D721Med (cell line): ENCODE results near the gene IKBKE.

Source experiments
- DNase-seq: peaks from one replicate; pipeline ENCODE4 v3.0.0; 2011; ENCODE audit warnings: low spot score; ENCODE audit not compliant: insufficient read length
- FAIRE-seq: peaks from 2 replicates; lab custom pipeline; 2011; peaks lifted over from hg19 to GRCh38; lab: Jason Lieb, UNC
- TF ChIP-seq, protein P1 (sequence below): IDR thresholded peaks from 2 replicates; pipeline ENCODE4 v1.5.1; 2012; ENCODE audit warnings: mild to moderate bottlenecking, control low read depth; ENCODE audit not compliant: insufficient read depth; ENCODE audit errors: missing control alignments

IKBKE gene

DNA sequence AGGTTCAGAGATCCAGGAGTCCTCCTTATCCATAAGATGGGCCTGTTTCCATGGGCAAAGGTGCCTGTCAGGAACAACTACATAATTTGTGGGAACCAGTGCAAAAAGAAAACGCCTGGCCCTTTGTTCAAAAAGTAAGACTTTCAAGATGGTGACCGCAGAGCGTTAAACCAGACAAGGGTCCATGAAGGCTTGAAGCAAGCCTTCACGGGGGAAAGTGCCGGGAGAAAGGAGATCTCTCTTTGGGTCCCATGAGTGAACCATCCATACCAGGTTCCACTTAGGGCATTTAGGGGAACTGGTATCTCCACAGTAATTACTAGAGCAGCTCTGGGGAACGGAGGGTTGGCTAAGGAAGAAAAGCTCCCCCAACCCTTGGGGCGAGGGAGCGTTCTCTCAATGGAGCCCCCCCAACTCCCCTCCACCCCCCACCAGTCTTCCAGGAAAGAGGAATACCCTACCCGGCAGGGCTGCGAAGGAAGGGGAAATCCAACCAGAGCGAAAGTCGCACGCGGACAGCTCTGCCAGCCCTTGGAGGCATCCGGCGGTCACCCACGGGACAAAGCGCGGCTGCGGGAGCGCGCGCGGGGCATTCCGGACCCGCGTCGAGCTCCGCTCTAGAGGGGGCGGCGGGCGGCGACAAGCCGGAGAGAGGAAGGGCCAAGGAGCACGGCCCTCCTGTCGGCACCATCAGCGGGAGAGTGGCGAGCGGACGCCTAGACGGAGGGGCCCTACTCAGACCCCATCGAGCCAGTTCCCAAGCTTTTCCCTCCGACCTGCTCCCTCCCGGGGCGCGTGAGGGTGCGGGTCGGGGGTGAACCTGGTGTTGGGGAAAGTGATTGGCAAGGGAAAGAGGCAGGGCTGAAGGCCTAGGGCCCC lies 36.4 kb downstream of the IKBKE start:
- no peak for FAIRE-seq
- TF ChIP-seq, protein P1, sequence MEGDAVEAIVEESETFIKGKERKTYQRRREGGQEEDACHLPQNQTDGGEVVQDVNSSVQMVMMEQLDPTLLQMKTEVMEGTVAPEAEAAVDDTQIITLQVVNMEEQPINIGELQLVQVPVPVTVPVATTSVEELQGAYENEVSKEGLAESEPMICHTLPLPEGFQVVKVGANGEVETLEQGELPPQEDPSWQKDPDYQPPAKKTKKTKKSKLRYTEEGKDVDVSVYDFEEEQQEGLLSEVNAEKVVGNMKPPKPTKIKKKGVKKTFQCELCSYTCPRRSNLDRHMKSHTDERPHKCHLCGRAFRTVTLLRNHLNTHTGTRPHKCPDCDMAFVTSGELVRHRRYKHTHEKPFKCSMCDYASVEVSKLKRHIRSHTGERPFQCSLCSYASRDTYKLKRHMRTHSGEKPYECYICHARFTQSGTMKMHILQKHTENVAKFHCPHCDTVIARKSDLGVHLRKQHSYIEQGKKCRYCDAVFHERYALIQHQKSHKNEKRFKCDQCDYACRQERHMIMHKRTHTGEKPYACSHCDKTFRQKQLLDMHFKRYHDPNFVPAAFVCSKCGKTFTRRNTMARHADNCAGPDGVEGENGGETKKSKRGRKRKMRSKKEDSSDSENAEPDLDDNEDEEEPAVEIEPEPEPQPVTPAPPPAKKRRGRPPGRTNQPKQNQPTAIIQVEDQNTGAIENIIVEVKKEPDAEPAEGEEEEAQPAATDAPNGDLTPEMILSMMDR = no peak
- no peak for DNase-seq

GRCh38 chr1:206507284-206508129 lies 37.2 kb downstream of the IKBKE start, which contains the start of gene RASSF5:
Gene RASSF5 (plus strand): TSS chr1:206507531. CDS start chr1:206507603, 72 bp downstream.
- DNase-seq = no peak
- TF ChIP-seq, protein P1 = no peak
- no peak for FAIRE-seq

GRCh38 chr1:206508130-206508889 lies 38.0 kb downstream of the IKBKE start:
- FAIRE-seq (no peak), DNase-seq (no peak)
- TF ChIP-seq, protein P1 = no peak

DNA sequence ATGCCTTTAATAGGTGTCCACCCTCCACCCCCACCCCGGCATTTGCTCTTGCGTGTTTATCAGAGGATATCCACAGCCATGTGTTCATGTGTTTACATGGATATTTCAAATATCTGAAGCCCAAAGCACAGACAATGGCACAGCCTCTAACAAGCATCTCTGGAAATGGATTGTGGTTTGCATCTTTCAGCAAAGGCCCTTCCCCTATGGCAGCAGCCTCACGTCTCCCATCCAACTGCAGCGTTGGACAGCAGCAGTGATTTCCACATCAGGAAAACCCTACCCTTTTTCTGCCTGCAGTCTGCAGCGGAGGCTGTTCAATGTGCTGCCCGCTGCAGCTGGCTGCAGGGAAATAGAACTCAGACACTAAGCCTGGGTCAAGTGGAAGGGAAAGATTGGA lies 38.7 kb downstream of the IKBKE start:
- FAIRE-seq (no peak), DNase-seq (no peak)
- TF ChIP-seq, protein P1 = no peak

GRCh38 chr1:206509612-206510257 lies 39.5 kb downstream of the IKBKE start:
- no peak for FAIRE-seq
- TF ChIP-seq, protein P1 = no peak
- DNase-seq = no peak

DNA sequence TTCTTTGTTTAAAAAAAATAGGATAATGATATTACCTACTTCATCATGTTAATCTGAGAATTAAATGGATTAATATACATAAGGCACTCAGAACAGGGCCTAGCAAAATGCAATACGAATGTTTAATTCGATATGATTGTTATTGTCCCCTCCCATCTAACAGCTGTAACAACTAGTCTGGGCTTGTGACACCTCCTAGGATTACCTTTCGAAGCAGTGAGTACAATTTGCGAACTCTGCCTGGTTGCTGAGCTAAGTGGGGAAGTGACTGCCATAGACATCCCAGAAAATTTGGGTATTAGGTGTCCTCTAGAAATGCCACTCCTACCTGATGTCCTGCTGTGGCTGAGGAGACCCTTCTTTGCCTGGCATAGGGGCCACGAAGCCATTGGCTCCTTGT lies 40.1 kb downstream of the IKBKE start:
- TF ChIP-seq, protein P1 = no peak
- no peak for FAIRE-seq
- no peak for DNase-seq
